Hematopoietic multipotent progenitor cell treated with erythropoietin and hydrocortisone succinate and interleukin-3 and kit ligand, for 15 days (in vitro differentiated cells): ENCODE measurements around the gene CDC42.
A peak's percentile ranks its signal among the peaks of the same experiment; 100 is the strongest.
"Not testable (repeated sequence)": the region's sequence is repeated elsewhere in the genome, so short reads cannot be mapped to it uniquely, and the experiment has no call there.

Source experiments
- DNase-seq: peaks from one replicate; pipeline ENCODE4 v3.0.0-alpha.2; 2015; ENCODE audit warnings: low spot score

The CDC42 gene

DNA sequence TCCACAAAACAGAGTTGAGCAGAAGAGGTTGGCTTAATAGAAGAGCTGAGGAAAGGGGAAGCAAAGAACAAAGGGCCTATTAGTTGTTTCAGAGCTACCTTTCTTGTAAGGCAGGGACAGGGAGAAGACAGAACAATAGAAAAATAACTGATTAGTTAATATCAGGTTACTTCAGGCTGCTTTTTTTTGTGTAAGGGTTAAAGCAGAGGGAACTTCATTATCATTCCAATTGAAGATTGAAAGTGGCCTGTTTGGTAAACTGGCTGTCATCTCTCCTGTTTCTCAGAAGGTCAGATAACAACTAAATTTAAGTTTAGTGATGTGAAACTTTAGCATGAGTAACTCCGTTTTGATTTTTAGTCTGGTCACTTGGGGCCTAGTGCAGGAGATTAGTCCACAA lies 22.3 kb downstream of the CDC42 start:
- DNase-seq = no peak

GRCh38 chr1:22075718-22076117 lies 23.2 kb downstream of the CDC42 start:
- DNase-seq = no peak

GRCh38 chr1:22076346-22076745 lies 23.8 kb downstream of the CDC42 start:
- DNase-seq = no peak

DNA sequence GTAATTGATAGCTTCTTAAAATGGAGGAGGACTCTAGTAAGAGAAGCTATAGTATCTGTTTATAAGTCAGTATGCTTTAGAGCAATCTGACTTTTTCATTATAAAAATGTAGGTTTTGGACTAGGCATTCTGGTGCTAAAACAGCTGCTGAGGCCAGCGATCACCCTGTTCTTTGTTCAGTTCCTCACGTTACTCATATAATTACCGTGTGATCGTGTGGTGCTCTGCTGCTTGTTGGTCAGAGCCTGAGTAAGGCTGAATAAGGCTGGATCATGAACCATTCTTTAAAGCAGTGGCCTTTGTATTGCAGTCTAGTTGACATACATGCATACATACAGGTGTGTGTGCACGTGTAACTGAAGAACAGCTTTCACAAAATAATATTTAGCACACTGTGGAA lies 25.2 kb downstream of the CDC42 start:
- DNase-seq = no peak

DNA sequence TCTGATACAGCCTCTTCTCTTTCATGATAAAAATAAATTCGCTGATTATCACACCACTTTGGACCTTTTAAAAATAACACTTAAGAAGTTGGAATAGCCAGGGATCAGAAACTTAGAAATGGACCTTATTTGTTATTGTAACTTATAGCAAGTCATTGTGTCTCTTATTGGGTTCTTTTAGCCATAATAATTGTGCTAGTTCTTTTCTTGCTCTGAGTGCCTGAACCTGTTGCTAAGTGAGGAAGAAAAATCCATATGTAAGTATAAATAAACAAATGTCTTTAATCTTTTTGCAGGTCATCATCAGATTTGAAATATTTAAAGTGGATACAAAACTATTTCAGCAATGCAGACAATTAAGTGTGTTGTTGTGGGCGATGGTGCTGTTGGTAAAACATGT lies 25.6 kb downstream of the CDC42 start:
- DNase-seq = no peak

GRCh38 chr1:22080191-22080590 lies 27.7 kb downstream of the CDC42 start:
- no peak for DNase-seq

DNA sequence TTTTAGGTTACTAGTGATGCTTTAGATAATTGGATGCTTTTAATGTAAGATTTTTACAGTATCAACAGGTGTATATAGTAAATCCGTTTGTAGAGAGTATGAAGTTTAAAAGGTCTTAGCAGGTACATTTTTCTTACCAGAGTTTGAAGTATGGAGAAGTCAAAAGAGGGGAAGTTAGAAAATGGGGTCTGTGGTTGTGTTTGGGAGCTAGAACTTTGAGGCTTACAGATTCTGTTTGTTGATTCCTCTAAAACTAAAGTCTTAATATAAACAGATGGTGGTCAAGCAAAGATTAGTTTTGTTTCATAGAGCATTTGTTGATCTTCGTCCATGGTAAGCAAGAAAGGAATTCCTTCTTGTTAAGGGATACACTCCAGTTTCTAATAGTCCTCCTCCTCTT lies 35.8 kb downstream of the CDC42 start:
- DNase-seq = no peak

GRCh38 chr1:22089134-22089571 lies 36.6 kb downstream of the CDC42 start:
- DNase-seq = no peak

DNA sequence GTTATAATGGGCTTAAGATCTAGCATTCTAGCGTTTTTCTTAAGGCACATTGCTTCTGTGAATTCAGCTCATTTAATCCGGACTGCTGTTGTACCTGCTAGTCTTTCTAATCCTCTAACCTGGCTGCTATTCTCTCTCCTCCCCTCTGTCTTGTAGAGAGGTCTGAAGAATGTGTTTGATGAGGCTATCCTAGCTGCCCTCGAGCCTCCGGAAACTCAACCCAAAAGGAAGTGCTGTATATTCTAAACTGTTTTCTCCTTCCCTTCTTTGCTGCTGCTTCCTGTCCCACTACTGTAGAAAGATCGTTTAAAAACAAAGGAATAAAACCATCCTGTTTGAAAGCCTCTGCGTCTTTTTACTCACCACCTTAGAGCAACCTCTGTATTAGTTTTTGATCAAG lies 37.3 kb downstream of the CDC42 start:
- no peak for DNase-seq

DNA sequence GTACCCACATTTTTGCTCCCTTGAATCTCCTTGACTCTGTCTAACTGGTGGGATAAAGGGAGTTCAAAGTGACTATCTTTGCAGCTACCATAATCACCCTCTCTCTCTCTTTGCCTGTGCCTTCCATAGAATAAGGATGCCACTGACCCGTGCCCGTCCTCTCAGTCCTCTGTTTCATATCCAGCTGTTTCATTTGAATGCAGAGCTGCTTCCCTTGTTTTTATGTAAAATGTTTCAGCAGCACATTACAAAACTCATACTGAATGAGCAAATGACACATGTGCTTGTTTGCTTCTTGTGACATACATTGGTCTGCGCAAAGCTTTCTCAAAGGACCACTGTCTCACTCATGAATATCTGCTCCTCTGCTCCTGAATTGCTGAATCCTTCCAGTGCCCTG lies 38.4 kb downstream of the CDC42 start:
- no peak for DNase-seq

- not testable (repeated sequence) for DNase-seq
These were observed 39.7 kb downstream of the CDC42 start for GRCh38 chr1:22092026-22092768.

DNA sequence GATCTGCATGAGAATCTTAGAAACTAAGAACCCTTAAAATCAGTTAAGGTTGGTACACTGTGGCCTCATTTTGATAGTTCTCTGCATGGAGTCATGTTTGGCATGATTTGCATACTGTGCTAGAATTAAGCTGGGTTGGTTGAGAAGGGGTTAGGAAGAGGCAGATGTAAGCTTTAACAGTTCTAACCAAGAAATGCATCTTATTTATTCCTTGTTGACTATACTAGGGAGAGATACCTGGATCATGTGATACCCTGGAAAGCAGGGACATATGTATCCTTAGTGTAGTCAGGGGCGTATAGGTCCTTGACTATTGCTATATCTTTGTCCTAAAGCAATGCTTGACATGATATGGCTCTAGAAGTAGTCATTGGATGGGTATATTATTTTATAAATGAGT lies 41.0 kb downstream of the CDC42 start:
- no peak for DNase-seq

GRCh38 chr1:22096036-22096435 lies 43.5 kb downstream of the CDC42 start:
- DNase-seq = no peak

DNA sequence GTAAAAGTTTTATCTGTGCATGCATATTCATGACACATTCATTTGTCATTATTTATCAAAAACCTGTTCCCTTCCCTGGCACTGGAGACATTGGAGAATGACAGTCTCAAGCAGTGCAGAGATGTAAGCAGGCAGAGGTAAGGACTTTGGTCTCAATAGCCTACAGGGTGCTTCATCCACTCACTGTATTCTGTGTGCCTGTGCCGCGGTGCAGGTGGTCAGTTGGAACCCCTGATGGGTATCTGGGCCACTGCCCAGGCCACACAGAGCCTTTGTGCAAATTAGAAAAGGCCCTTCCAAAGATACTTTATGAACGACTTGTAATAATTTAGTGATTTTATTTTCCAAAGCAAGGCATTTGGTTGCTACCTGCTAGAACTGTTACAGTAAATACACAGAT lies 44.0 kb downstream of the CDC42 start:
- no peak for DNase-seq

DNA sequence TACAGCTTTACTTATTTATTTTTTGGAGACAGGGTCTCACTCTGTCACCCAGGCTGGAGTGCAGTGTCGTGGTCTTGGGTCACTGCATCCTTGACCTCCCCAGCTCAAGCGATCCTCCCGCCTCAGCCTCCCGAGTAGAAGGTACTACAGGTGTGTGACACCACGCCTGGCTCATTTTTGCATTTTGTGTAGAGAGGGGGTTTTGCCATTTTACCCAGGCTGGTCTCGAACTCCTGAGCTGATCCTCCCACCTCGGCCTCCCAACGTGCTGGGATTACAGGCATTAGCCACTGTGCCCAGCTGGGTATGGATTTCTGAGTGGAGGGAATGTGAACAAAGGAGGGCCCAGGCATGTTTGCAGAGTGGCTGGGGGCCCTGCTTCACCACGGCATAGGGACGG lies 46.2 kb downstream of the CDC42 start:
- DNase-seq = no peak

DNA sequence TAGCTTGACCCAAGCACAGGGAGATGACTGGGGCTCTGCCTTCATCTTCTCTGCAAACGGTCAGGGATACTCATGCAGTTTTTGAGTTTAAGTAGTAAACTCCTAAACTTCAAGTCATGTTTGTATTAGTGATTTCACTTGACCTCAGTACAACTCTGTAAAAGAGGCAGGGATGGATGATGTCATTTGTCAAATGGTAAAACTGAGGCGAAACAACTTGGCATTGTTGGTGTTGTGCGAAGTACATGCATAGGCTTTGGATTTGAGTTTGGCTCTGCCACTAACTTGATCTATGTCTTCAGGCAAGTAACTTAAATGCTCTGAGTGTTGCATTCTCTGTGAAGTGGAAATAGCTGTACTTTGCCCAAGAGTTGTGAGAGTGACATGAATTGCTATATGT lies 47.7 kb downstream of the CDC42 start:
- no peak for DNase-seq

- no peak for DNase-seq
These were observed 48.7 kb downstream of the CDC42 start for GRCh38 chr1:22101199-22101598.

- no peak for DNase-seq
These were observed 49.5 kb downstream of the CDC42 start for GRCh38 chr1:22101995-22102394.

GRCh38 chr1:22102746-22103145 lies 50.2 kb downstream of the CDC42 start:
- no peak for DNase-seq

GRCh38 chr1:22104094-22104493 lies 51.6 kb downstream of the CDC42 start:
- DNase-seq = peak; percentile 18

DNA sequence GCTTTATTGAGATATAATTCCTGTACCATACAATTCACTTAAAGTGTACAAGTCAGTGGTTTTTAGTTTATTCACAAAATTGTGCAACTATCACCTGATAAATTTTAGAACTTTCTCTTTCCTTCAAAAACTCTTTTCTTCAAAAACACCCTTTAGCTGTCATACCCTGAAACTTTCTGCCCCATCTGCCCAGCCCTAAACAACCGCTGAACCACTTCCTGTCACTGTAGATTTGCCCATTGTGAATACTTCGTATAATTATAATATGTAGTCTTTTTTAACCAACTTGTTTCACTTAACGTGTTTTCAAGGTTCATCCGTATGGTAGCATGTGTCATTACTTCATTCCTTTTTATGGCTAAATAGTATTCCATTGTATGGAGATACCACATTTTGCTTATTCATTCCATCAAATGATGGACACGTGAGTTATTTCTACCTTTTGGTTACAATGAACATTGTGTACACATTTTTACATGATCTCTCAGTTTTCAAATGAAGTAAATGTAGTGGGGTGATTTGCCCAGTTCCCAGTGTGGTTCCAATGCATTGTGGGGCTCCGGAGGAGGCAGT lies 52.4 kb downstream of the CDC42 start:
- DNase-seq = no peak

- peak; percentile 67 for DNase-seq
These were observed 53.2 kb downstream of the CDC42 start for GRCh38 chr1:22105611-22106207.

- no peak for DNase-seq
These were observed 54.6 kb downstream of the CDC42 start for GRCh38 chr1:22107126-22107525.
